ENCODE measurements around the gene USP53.
"Not testable (repeated sequence)": the region's sequence is repeated elsewhere in the genome, so short reads cannot be mapped to it uniquely, and the experiment has no call there.

USP53 gene

GRCh38 chr4:119244344-119244743 is 31.8 kb downstream of the USP53 start:
- H3K9me3 ChIP-seq (ENCODE audit: insufficient read depth, low read length) = no peaks in the 10 kb centered on the region
- TF ChIP-seq YY1 (IDR thresholded peaks at IDR 0.05; ENCODE audit: insufficient read depth, insufficient read length) = no peak
- no peak for TF ChIP-seq SUZ12 (IDR thresholded peaks at IDR 0.05; ENCODE audit: extremely low read depth, insufficient read depth, insufficient read length)
- TF ChIP-seq ZNF274 (IDR thresholded peaks at IDR 0.05; ENCODE audit: low read depth, low read length) = no peak
- H3K4me3 ChIP-seq (ENCODE audit: insufficient read length, low read depth) = no peak overlapping the region
- no peak overlapping the region for H3K9ac ChIP-seq (ENCODE audit: insufficient read length, low read depth)
- H3K36me3 ChIP-seq (ENCODE audit: insufficient read depth, insufficient read length, low read length) = peaks cover 22% of the 10 kb centered on the region
- H3K4me1 ChIP-seq (ENCODE audit: insufficient read depth, insufficient read length) = no peaks in the 10 kb centered on the region
- no peak for DNase-seq (ENCODE audit: low read depth, low spot score)
- no peaks in the 10 kb centered on the region for H3K27me3 ChIP-seq (ENCODE audit: insufficient read depth, insufficient read length)

GRCh38 chr4:119244832-119245231 is 32.3 kb downstream of the USP53 start:
- no peak overlapping the region for H3K4me3 ChIP-seq (ENCODE audit: insufficient read length, low read depth)
- H3K36me3 ChIP-seq (ENCODE audit: insufficient read depth, insufficient read length, low read length) = peaks cover 22% of the 10 kb centered on the region
- DNase-seq (ENCODE audit: low read depth, low spot score) = no peak
- no peaks in the 10 kb centered on the region for H3K27me3 ChIP-seq (ENCODE audit: insufficient read depth, insufficient read length)
- no peaks in the 10 kb centered on the region for H3K4me1 ChIP-seq (ENCODE audit: insufficient read depth, insufficient read length)
- no peak overlapping the region for H3K9ac ChIP-seq (ENCODE audit: insufficient read length, low read depth)
- H3K9me3 ChIP-seq (ENCODE audit: insufficient read depth, low read length) = no peaks in the 10 kb centered on the region
- TF ChIP-seq ZNF274 (IDR thresholded peaks at IDR 0.05; ENCODE audit: low read depth, low read length) (no peak), SUZ12 (IDR thresholded peaks at IDR 0.05; ENCODE audit: extremely low read depth, insufficient read depth, insufficient read length) (no peak), YY1 (IDR thresholded peaks at IDR 0.05; ENCODE audit: insufficient read depth, insufficient read length) (no peak)

GRCh38 chr4:119246177-119246733 is 33.7 kb downstream of the USP53 start:
- Histone ChIP-seq H3K4me3 (ENCODE audit: insufficient read length, low read depth) (no peak overlapping the region), H3K4me1 (ENCODE audit: insufficient read depth, insufficient read length) (no peaks in the 10 kb centered on the region), H3K36me3 (ENCODE audit: insufficient read depth, insufficient read length, low read length) (peaks cover 24% of the 10 kb centered on the region), H3K9me3 (ENCODE audit: insufficient read depth, low read length) (no peaks in the 10 kb centered on the region), H3K9ac (ENCODE audit: insufficient read length, low read depth) (no peak overlapping the region), H3K27me3 (ENCODE audit: insufficient read depth, insufficient read length) (no peaks in the 10 kb centered on the region)
- TF ChIP-seq YY1 (IDR thresholded peaks at IDR 0.05; ENCODE audit: insufficient read depth, insufficient read length) (no peak), SUZ12 (IDR thresholded peaks at IDR 0.05; ENCODE audit: extremely low read depth, insufficient read depth, insufficient read length) (no peak), ZNF274 (IDR thresholded peaks at IDR 0.05; ENCODE audit: low read depth, low read length) (no peak)
- no peak for DNase-seq (ENCODE audit: low read depth, low spot score)

- peaks cover 20% of the 10 kb centered on the region for H3K36me3 ChIP-seq (ENCODE audit: insufficient read depth, insufficient read length, low read length)
- DNase-seq (ENCODE audit: low read depth, low spot score); H3K9ac ChIP-seq (ENCODE audit: insufficient read length, low read depth); H3K27me3 ChIP-seq (ENCODE audit: insufficient read depth, insufficient read length); H3K4me3 ChIP-seq (ENCODE audit: insufficient read length, low read depth); H3K4me1 ChIP-seq (ENCODE audit: insufficient read depth, insufficient read length); H3K9me3 ChIP-seq (ENCODE audit: insufficient read depth, low read length): not testable (repeated sequence)
These were observed 38.5 kb downstream of the USP53 start for GRCh38 chr4:119251037-119251436.

- DNase-seq (ENCODE audit: low read depth, low spot score) = peak; percentile 35
- H3K4me1 ChIP-seq (ENCODE audit: insufficient read depth, insufficient read length); H3K9me3 ChIP-seq (ENCODE audit: insufficient read depth, low read length); H3K27me3 ChIP-seq (ENCODE audit: insufficient read depth, insufficient read length); H3K4me3 ChIP-seq (ENCODE audit: insufficient read length, low read depth); H3K9ac ChIP-seq (ENCODE audit: insufficient read length, low read depth): not testable (repeated sequence)
- H3K36me3 ChIP-seq (ENCODE audit: insufficient read depth, insufficient read length, low read length) = peaks cover 23% of the 10 kb centered on the region
These were observed 42.7 kb downstream of the USP53 start for GRCh38 chr4:119255223-119255622.

GRCh38 chr4:119260528-119260927 is 48.0 kb downstream of the USP53 start:
- no peaks in the 10 kb centered on the region for H3K4me1 ChIP-seq (ENCODE audit: insufficient read depth, insufficient read length)
- no peaks in the 10 kb centered on the region for H3K27me3 ChIP-seq (ENCODE audit: insufficient read depth, insufficient read length)
- no peak for DNase-seq (ENCODE audit: low read depth, low spot score)
- no peak for TF ChIP-seq YY1 (IDR thresholded peaks at IDR 0.05; ENCODE audit: insufficient read depth, insufficient read length)
- no peak for TF ChIP-seq ZNF274 (IDR thresholded peaks at IDR 0.05; ENCODE audit: low read depth, low read length)
- no peak for TF ChIP-seq SUZ12 (IDR thresholded peaks at IDR 0.05; ENCODE audit: extremely low read depth, insufficient read depth, insufficient read length)
- no peak overlapping the region for H3K9ac ChIP-seq (ENCODE audit: insufficient read length, low read depth)
- no peak overlapping the region for H3K4me3 ChIP-seq (ENCODE audit: insufficient read length, low read depth)
- H3K9me3 ChIP-seq (ENCODE audit: insufficient read depth, low read length) = no peaks in the 10 kb centered on the region
- H3K36me3 ChIP-seq (ENCODE audit: insufficient read depth, insufficient read length, low read length) = peaks cover 41% of the 10 kb centered on the region

GRCh38 chr4:119261986-119262385 is 49.5 kb downstream of the USP53 start:
- Histone ChIP-seq H3K4me3 (ENCODE audit: insufficient read length, low read depth) (no peak overlapping the region), H3K9me3 (ENCODE audit: insufficient read depth, low read length) (no peaks in the 10 kb centered on the region), H3K9ac (ENCODE audit: insufficient read length, low read depth) (no peak overlapping the region), H3K4me1 (ENCODE audit: insufficient read depth, insufficient read length) (no peaks in the 10 kb centered on the region), H3K27me3 (ENCODE audit: insufficient read depth, insufficient read length) (no peaks in the 10 kb centered on the region), H3K36me3 (ENCODE audit: insufficient read depth, insufficient read length, low read length) (peaks cover 36% of the 10 kb centered on the region)
- TF ChIP-seq ZNF274 (IDR thresholded peaks at IDR 0.05; ENCODE audit: low read depth, low read length) = no peak
- no peak for TF ChIP-seq YY1 (IDR thresholded peaks at IDR 0.05; ENCODE audit: insufficient read depth, insufficient read length)
- TF ChIP-seq SUZ12 (IDR thresholded peaks at IDR 0.05; ENCODE audit: extremely low read depth, insufficient read depth, insufficient read length) = no peak
- DNase-seq (ENCODE audit: low read depth, low spot score) = no peak

GRCh38 chr4:119264743-119265142 is 52.2 kb downstream of the USP53 start:
- DNase-seq (ENCODE audit: low read depth, low spot score) = no peak
- no peak overlapping the region for H3K9ac ChIP-seq (ENCODE audit: insufficient read length, low read depth)
- no peak overlapping the region for H3K4me3 ChIP-seq (ENCODE audit: insufficient read length, low read depth)
- peaks cover 39% of the 10 kb centered on the region for H3K36me3 ChIP-seq (ENCODE audit: insufficient read depth, insufficient read length, low read length)
- no peaks in the 10 kb centered on the region for H3K9me3 ChIP-seq (ENCODE audit: insufficient read depth, low read length)
- H3K4me1 ChIP-seq (ENCODE audit: insufficient read depth, insufficient read length) = no peaks in the 10 kb centered on the region
- H3K27me3 ChIP-seq (ENCODE audit: insufficient read depth, insufficient read length) = no peaks in the 10 kb centered on the region
- TF ChIP-seq YY1 (IDR thresholded peaks at IDR 0.05; ENCODE audit: insufficient read depth, insufficient read length) (no peak), ZNF274 (IDR thresholded peaks at IDR 0.05; ENCODE audit: low read depth, low read length) (no peak), SUZ12 (IDR thresholded peaks at IDR 0.05; ENCODE audit: extremely low read depth, insufficient read depth, insufficient read length) (no peak)
